B cell (primary cell): ENCODE data around the gene HDAC6. TPM values are rescaled to one million over a fixed set of nuclear protein-coding genes. Genes with fewer than 3 reads are reported as not detected.

ENCODE experiments used
- ATAC-seq: fragments of 200-7000 bp; cut with Tn5 transposase; one replicate; pipeline ENCODE4 v1.10.0; 2021; ENCODE audit warnings: low read depth, mild to moderate bottlenecking, moderate number of reproducible peaks, moderate library complexity
- CTCF ChIA-PET: fragments of 350-600 bp; sonication (Branson Sonifier 250); formaldehyde crosslinking; loops from one replicate; lab custom pipeline; 2021; ENCODE audit warnings: antibody characterized with exemption, inconsistent platforms; lab: Charles Lee
- POLR2A ChIA-PET: fragments of 350-600 bp; sonication (Branson Sonifier 250); formaldehyde crosslinking; loops from one replicate; lab custom pipeline; 2021; ENCODE audit warnings: antibody characterized with exemption; lab: Charles Lee
- DNase-seq: peaks from one replicate; pipeline ENCODE4 v3.0.0; 2013
- H2AFZ ChIP-seq: 2 replicates; pipeline ENCODE4 v1.6.1; 2012; ENCODE audit warnings: mild to moderate bottlenecking, low read depth, low read length; ENCODE audit not compliant: insufficient read depth, poor library complexity, severe bottlenecking
- H3K27ac ChIP-seq, 2 donors: 1 replicate in 1 of 2; 2 replicates in 1 of 2; pipeline ENCODE4 v1.5.1; 2012 to 2013; ENCODE audit warnings: low read length in 2 of 2, mild to moderate bottlenecking in 2 of 2, moderate library complexity in 1 of 2
- H3K27me3 ChIP-seq, 4 experiments: fragments of 200-600 bp in 1 of 4; sonication (generic) in 1 of 4; replicated peaks in 1 of 4; 1 replicate in 2 of 4; 2 replicates in 2 of 4; pipeline versions ENCODE4 v1.6.1 to v1.7.0; 2013 to 2016; ENCODE audit warnings: low read length in 3 of 4, mild to moderate bottlenecking in 2 of 4, mixed read lengths in 1 of 4, moderate library complexity in 1 of 4; ENCODE audit not compliant: insufficient read depth in 4 of 4, control insufficient read depth in 3 of 4; ENCODE audit errors: control extremely low read depth in 1 of 4
- H3K36me3 ChIP-seq, 2 experiments: replicated peaks in 1 of 2; 1 replicate in 1 of 2; 2 replicates in 1 of 2; pipeline versions ENCODE4 v1.6.1 to v1.7.1; 2013; ENCODE audit warnings: low read length in 1 of 2; ENCODE audit not compliant: insufficient read depth in 2 of 2, control insufficient read depth in 1 of 2; ENCODE audit errors: control extremely low read depth in 1 of 2, extremely low read depth in 1 of 2
- H3K4me1 ChIP-seq, 2 donors: fragments of 200-600 bp in 1 of 2; sonication (generic) in 1 of 2; 1 replicate in 1 of 2; 2 replicates in 1 of 2; pipeline versions ENCODE4 v1.5.1 to v1.6.1; 2013 to 2017; ENCODE audit warnings: low read length in 2 of 2; ENCODE audit not compliant: control insufficient read depth in 2 of 2, insufficient read depth in 2 of 2
- H3K4me2 ChIP-seq: replicated peaks from 2 replicates; pipeline ENCODE3; 2012; ENCODE audit warnings: mild to moderate bottlenecking, low read depth, low read length; ENCODE audit not compliant: poor library complexity, severe bottlenecking
- H3K4me3 ChIP-seq, 5 experiments: fragments of 200-600 bp in 1 of 5; sonication (generic) in 1 of 5; 1 replicate in 3 of 5; 2 replicates in 2 of 5; pipeline versions ENCODE4 v1.5.1 to v1.7.0; 2011 to 2016; ENCODE audit warnings: low read length in 4 of 5, mild to moderate bottlenecking in 4 of 5, low read depth in 2 of 5, control low read depth in 1 of 5, moderate library complexity in 1 of 5; ENCODE audit not compliant: insufficient read depth in 1 of 5; ENCODE audit errors: control extremely low read depth in 1 of 5, extremely low read depth in 1 of 5
- H3K79me2 ChIP-seq: fragments of 200-600 bp; sonication (generic); one replicate; pipeline ENCODE4 v1.6.0; 2016; ENCODE audit warnings: low read length; ENCODE audit not compliant: control insufficient read depth, insufficient read depth
- H3K9ac ChIP-seq: fragments of 200-600 bp; sonication (generic); 2 replicates; pipeline ENCODE4 v1.6.1; 2017; ENCODE audit warnings: mild to moderate bottlenecking, low read length, moderate library complexity
- H3K9me3 ChIP-seq, 3 donors: one replicate each; pipeline versions ENCODE4 v1.6.1 to v1.7.1; 2013; ENCODE audit warnings: low read length in 2 of 3; ENCODE audit not compliant: control insufficient read depth in 2 of 3, insufficient read depth in 1 of 3; ENCODE audit errors: control extremely low read depth in 1 of 3
- H4K20me1 ChIP-seq: 2 replicates; pipeline ENCODE4 v1.6.0; 2012; ENCODE audit warnings: mild to moderate bottlenecking, low read length; ENCODE audit not compliant: insufficient read depth, control insufficient read depth, poor library complexity, severe bottlenecking
- H3K27ac Mint-ChIP-seq: one replicate; pipeline ENCODE4 v1.8.0; 2021; ENCODE audit warnings: mixed read lengths
- H3K27me3 Mint-ChIP-seq: one replicate; pipeline ENCODE4 v1.8.0; 2021; ENCODE audit warnings: mixed read lengths
- H3K4me1 Mint-ChIP-seq: one replicate; pipeline ENCODE4 v1.8.0; 2021; ENCODE audit warnings: mixed read lengths
- H3K4me3 Mint-ChIP-seq: one replicate; pipeline ENCODE4 v1.8.0; 2021; ENCODE audit warnings: mixed read lengths
- H3K9me3 Mint-ChIP-seq: one replicate; pipeline ENCODE4 v1.8.0; 2022; ENCODE audit warnings: mixed read lengths; ENCODE audit not compliant: insufficient read depth
- CTCF ChIP-seq: fragments of 200-600 bp; IDR thresholded peaks from one replicate; pipeline ENCODE4 v1.8.0; 2022; ENCODE audit warnings: antibody characterized with exemption, mild to moderate bottlenecking
- EZH2 ChIP-seq: IDR thresholded peaks from 2 replicates; pipeline ENCODE4 v1.6.1; 2012; ENCODE audit warnings: borderline replicate concordance, low read depth, mild to moderate bottlenecking, moderate library complexity, low read length; ENCODE audit not compliant: insufficient read depth, poor library complexity, severe bottlenecking
- WGBS: methylation state at CpG from one replicate; pipeline ENCODE4 v1.1.5; 2013; ENCODE audit warnings: missing lambda C conversion rate; ENCODE audit not compliant: insufficient coverage; 5-methylcytosine and 5-hydroxymethylcytosine counted together
- intact Hi-C: fragments of 100-400 bp; cut with micrococcal nuclease; formaldehyde crosslinking; loops from one replicate; pipeline ENCODE4 v1.10.0; 2022
- polyA plus RNA-seq: library from polyadenylated mRNA; depleted of rRNA; stranded (reverse); fragments of >200 nt; gene quantifications from 2 replicates; pipeline ENCODE4 v1.2.3, GENCODE V29; 2012
- total RNA-seq, 2 donors: library from RNA; stranded (reverse); fragments of 120-200 nt in 1 of 2; gene quantifications; 1 replicate in 1 of 2; 2 replicates in 1 of 2; pipeline versions ENCODE4 v1.2.3 to v1.2.4, GENCODE V29; 2013 to 2022

The HDAC6 gene
- total and polyA plus RNA-seq, 2 donors (not counting 1 experiment from before 2014, with no cell fraction given), result 125 to 168 TPM

- H3K4me3 Mint-ChIP-seq, result no peak overlapping the region
- Histone ChIP-seq H3K9ac (no peak overlapping the region), H3K4me1 (no peaks in the 10 kb centered on the region), H4K20me1 (no peaks in the 10 kb centered on the region), H2AFZ (no peak overlapping the region), H3K79me2 (no peaks in the 10 kb centered on the region), H3K27ac (no peak overlapping the region), H3K9me3 (no peaks in the 10 kb centered on the region), H3K4me2 (no peak overlapping the region), H3K4me3 (no peak overlapping the region), H3K36me3 (no peaks in the 10 kb centered on the region), H3K27me3 (no peaks in the 10 kb centered on the region)
- peaks cover 12% of the 10 kb centered on the region for H3K27me3 Mint-ChIP-seq
- ChIA-PET POLR2A (no interaction called here), CTCF (no interaction called here)
- intact Hi-C loops, result no loop called here
- 94% methylated on average over 6 of the region's 11 CpGs for WGBS
- TF ChIP-seq EZH2, result no peak
- TF ChIP-seq CTCF, result no peak
- H3K9me3 Mint-ChIP-seq, result no peaks in the 10 kb centered on the region
- no peak overlapping the region for H3K27ac Mint-ChIP-seq
- ATAC-seq (no peak), DNase-seq (no peak)
- no peaks in the 10 kb centered on the region for H3K4me1 Mint-ChIP-seq
Measured at GRCh38 chrX:48791063-48791820, 10.6 kb upstream of the HDAC6 start.

- ChIA-PET CTCF (no interaction called here), POLR2A (no interaction called here)
- Histone ChIP-seq H3K27me3 (no peaks in the 10 kb centered on the region), H3K4me1 (no peaks in the 10 kb centered on the region), H3K4me2 (no peak overlapping the region), H4K20me1 (no peaks in the 10 kb centered on the region), H2AFZ (no peak overlapping the region), H3K79me2 (no peaks in the 10 kb centered on the region), H3K27ac (no peak overlapping the region), H3K4me3 (no peak overlapping the region), H3K9me3 (no peaks in the 10 kb centered on the region), H3K9ac (no peak overlapping the region), H3K36me3 (no peaks in the 10 kb centered on the region)
- Mint-ChIP-seq H3K4me1 (no peaks in the 10 kb centered on the region), H3K27me3 (peaks cover 7% of the 10 kb centered on the region), H3K9me3 (no peaks in the 10 kb centered on the region), H3K27ac (no peak overlapping the region), H3K4me3 (no peak overlapping the region)
- ATAC-seq (no peak), DNase-seq (no peak)
- TF ChIP-seq EZH2 (no peak), CTCF (no peak)
- intact Hi-C loops, result no loop called here
- 90% methylated on average over 7 of the region's 7 CpGs for WGBS
Measured at GRCh38 chrX:48792219-48792618, 9.6 kb upstream of the HDAC6 start.
